ENCODE results near the gene CDA.

- TF ChIP-seq, protein P1, sequence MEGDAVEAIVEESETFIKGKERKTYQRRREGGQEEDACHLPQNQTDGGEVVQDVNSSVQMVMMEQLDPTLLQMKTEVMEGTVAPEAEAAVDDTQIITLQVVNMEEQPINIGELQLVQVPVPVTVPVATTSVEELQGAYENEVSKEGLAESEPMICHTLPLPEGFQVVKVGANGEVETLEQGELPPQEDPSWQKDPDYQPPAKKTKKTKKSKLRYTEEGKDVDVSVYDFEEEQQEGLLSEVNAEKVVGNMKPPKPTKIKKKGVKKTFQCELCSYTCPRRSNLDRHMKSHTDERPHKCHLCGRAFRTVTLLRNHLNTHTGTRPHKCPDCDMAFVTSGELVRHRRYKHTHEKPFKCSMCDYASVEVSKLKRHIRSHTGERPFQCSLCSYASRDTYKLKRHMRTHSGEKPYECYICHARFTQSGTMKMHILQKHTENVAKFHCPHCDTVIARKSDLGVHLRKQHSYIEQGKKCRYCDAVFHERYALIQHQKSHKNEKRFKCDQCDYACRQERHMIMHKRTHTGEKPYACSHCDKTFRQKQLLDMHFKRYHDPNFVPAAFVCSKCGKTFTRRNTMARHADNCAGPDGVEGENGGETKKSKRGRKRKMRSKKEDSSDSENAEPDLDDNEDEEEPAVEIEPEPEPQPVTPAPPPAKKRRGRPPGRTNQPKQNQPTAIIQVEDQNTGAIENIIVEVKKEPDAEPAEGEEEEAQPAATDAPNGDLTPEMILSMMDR (IDR thresholded peaks at IDR 0.05; ENCODE audit: control extremely low read depth in 1 of 3, insufficient read depth in 1 of 3, low read depth in 1 of 3, low read length in 3 of 3), result no peak
- TF ChIP-seq POLR2AphosphoS5 (IDR thresholded peaks at IDR 0.05; ENCODE audit: low read depth, low read length) (no peak), EZH2 (IDR thresholded peaks at IDR 0.05; ENCODE audit: low read depth, low read length, severe bottlenecking) (no peak), YY1 (IDR thresholded peaks at IDR 0.05; ENCODE audit: low read depth, low read length) (no peak), HDAC2 (IDR thresholded peaks at IDR 0.05; ENCODE audit: borderline replicate concordance in 1 of 2, low read depth in 2 of 2, low read length in 2 of 2) (no peak), POLR2A (IDR thresholded peaks at IDR 0.05; ENCODE audit: control extremely low read depth in 1 of 2, low read depth in 2 of 2, low read length in 2 of 2) (no peak), EP300 (IDR thresholded peaks at IDR 0.05; ENCODE audit: borderline replicate concordance in 1 of 2, low read depth in 2 of 2, low read length in 2 of 2) (no peak), NANOG (IDR thresholded peaks at IDR 0.05; ENCODE audit: insufficient read depth, low read depth, low read length, poor library complexity, severe bottlenecking) (no peak), RAD21 (IDR thresholded peaks at IDR 0.05 in 1 of 2, conservative IDR thresholded peaks at IDR 0.05 in 1 of 2; ENCODE audit: low read depth in 2 of 2, low read length in 2 of 2) (no peak), EGR1 (IDR thresholded peaks at IDR 0.05; ENCODE audit: borderline replicate concordance, low read depth, low read length) (no peak), SP2 (IDR thresholded peaks at IDR 0.05; ENCODE audit: low read length) (no peak), RFX5 (IDR thresholded peaks at IDR 0.05; ENCODE audit: borderline replicate concordance, low read depth, low read length) (no peak), SUZ12 (IDR thresholded peaks at IDR 0.05; ENCODE audit: low read length) (no peak)
Observed at GRCh38 chr1:20558191-20558590, 30.7 kb upstream of the CDA start.

Data from H1 (cell line).